Measurements from ENCODE around the gene SMARCB1.

- TF ChIP-seq EZH2 (IDR thresholded peaks at IDR 0.05; ENCODE audit: borderline replicate concordance, insufficient read depth, low read depth, low read length, poor library complexity, severe bottlenecking) = no peak
- TF ChIP-seq, protein P1, sequence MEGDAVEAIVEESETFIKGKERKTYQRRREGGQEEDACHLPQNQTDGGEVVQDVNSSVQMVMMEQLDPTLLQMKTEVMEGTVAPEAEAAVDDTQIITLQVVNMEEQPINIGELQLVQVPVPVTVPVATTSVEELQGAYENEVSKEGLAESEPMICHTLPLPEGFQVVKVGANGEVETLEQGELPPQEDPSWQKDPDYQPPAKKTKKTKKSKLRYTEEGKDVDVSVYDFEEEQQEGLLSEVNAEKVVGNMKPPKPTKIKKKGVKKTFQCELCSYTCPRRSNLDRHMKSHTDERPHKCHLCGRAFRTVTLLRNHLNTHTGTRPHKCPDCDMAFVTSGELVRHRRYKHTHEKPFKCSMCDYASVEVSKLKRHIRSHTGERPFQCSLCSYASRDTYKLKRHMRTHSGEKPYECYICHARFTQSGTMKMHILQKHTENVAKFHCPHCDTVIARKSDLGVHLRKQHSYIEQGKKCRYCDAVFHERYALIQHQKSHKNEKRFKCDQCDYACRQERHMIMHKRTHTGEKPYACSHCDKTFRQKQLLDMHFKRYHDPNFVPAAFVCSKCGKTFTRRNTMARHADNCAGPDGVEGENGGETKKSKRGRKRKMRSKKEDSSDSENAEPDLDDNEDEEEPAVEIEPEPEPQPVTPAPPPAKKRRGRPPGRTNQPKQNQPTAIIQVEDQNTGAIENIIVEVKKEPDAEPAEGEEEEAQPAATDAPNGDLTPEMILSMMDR (IDR thresholded peaks at IDR 0.05) = no peak
Observed at GRCh38 chr22:23787600-23787896, 782 bp downstream of the SMARCB1 start.
